Muscle of back (tissue), 11 donors: ENCODE measurements around the gene SNX10. TPM values are rescaled to one million over a fixed set of nuclear protein-coding genes. Genes with fewer than 3 reads are reported as not detected.
A peak's percentile ranks its signal among the peaks of the same experiment; 100 is the strongest.

Experiments used
- DNase-seq, 3 donors: peaks; one replicate each; pipeline versions ENCODE4 v3.0.0 to v3.0.0-alpha.2; 2013
- polyA plus RNA-seq, 10 donors: library from polyadenylated mRNA; unstranded; fragments of 120-200 nt; gene quantifications; one replicate each; pipeline ENCODE4 v1.2.1, GENCODE V29; 2013; ENCODE audit not compliant: insufficient read length in 10 of 10

Gene SNX10
- polyA plus RNA-seq, 10 donors, result 1.8 to 3.0 (median 2.2) TPM

GRCh38 chr7:26399736-26400135, 108.1 kb downstream of the SNX10 start:
- DNase-seq, result peak in 1 of 3 donors; percentile 3

GRCh38 chr7:26403640-26404039, 112.0 kb downstream of the SNX10 start:
- no peak for DNase-seq

- no peak for DNase-seq
Measured at GRCh38 chr7:26404189-26404996, 112.7 kb downstream of the SNX10 start.

DNA sequence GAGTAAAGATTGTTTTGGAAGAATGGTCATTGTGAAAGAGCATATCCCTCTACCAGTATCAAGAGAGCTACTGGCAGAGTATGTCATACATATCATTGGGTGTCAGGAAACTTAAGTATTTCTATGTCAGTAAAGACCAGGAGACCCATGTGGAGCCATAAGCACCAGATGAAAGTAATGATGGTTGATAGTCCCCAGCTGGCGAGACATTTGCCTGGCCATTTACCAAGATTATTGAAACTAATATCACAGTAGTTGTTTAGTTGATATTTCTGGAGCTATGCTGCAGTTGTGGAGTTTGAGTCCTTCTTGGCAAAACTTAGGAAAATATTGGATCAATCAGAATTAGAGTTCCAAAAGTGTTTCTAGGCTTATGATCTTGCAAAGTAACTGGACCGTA, 114.8 kb downstream of the SNX10 start:
- DNase-seq, result no peak

GRCh38 chr7:26409661-26410547, 118.2 kb downstream of the SNX10 start:
- DNase-seq, result no peak

DNA sequence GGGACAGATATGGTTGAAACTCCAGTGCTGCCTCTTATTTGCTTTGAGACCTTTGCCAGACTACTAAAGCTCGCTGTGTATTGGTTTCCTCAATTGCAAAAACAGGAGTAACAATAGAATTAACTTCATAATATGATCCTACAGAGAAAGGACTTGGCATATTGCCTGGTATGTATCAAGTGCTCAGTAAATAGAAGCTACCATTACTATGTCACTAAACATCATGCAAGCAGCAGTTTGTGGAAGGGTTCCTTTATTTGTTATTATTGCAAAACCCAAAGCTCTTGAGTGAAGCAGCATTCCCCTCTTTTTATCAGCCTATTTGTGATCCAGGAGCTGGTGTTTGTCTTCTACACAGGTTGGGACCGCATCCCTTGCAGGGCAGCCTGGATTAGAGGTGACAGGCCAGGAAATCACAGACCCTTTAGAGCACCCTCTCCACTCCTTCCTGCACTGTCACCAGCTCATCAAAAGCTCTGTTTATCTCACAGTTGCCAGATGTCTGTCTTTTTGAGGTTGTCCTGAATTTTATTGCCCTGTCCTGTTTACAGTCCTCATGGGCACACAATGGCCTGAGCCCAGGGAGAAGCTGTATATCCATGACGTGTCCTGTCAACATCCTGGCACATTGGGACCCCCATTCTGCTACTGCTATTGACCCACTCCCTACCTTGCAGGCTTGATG, 121.5 kb downstream of the SNX10 start:
- no peak for DNase-seq

- DNase-seq, result no peak
Measured at GRCh38 chr7:26416004-26416403, 124.3 kb downstream of the SNX10 start.

DNA sequence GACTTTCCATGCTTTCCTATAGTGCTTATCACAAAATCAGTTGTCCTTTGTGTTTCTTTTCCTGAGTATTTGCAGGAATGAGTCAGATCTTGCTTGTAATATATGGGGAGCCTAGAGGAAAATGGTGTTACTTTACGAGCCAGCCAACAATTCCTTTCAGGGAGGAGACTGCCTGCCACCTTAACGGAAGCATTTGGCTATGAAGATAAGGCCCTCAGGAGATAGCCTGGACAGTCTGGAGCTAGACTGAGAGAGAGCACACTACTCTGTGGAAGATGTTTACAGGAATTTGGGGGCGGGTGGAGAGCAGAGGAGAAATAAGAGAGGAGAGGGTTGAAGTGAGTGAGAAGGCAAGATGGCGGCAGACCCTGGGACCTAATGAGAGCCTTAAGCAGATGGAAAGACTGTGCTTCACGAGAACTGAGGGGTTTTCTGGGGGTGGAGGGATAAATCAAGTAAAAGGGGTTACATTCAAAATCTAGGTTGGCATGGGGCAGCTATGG, 126.3 kb downstream of the SNX10 start:
- DNase-seq, result no peak

DNA sequence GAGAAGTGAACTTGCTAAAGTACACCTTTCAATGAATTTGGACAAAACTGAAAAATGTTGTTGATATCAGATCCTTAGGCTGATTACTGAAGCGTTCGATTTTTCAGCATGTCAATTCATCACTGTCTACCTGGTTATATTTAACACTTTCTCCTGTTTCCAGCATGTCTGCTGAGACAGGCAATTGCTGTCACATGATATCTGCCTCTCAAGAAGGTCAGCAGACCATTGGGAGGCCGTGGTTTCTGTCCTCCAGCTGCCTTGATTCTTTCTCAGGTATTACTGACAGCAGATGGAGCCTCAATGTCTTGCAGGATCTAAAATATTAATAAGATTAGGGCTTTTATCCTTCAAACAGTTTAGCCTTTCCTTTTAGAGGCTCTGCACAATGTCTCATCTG, 127.5 kb downstream of the SNX10 start:
- DNase-seq, result no peak

- DNase-seq, result no peak
Measured at GRCh38 chr7:26420422-26421019, 128.9 kb downstream of the SNX10 start.

DNA sequence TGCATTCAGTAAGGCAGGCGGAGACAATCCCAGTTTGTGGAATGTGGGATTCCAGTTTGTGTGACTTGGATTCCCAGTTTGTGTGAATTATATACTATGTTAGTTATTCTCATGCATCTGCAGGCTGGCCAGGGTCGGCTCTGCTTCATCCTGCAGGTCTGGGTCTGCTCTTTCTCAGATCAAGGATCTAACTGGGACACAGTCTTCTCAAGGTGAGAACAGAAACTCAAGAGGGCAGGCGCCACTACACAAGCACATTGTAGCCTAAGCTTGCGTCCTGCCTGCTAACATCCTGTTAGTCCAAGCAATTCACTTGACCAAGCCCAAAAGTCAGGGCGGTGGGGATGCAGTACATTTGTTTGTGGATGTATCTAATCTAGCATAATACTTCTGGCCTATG, 131.1 kb downstream of the SNX10 start:
- DNase-seq, result no peak

GRCh38 chr7:26423436-26423835, 131.8 kb downstream of the SNX10 start:
- no peak for DNase-seq

Other genes with a start within 250 kb of the SNX10 start
- gene NFE2L3, start 139.7 kb upstream of the SNX10 start, polyA plus RNA-seq, result 1 to 10 TPM; 1.7 to 5.9 (median 4.2) TPM
- gene HNRNPA2B1, start 91.1 kb upstream of the SNX10 start, polyA plus RNA-seq, result 100 to 1,000 TPM; 649 to 890 (median 776) TPM
- 100 to 1,000 TPM; 155 to 211 (median 180) TPM for gene CBX3, start 90.1 kb upstream of the SNX10 start, polyA plus RNA-seq